ENCODE data around the gene AP3D1. TPM values are rescaled to one million over a fixed set of nuclear protein-coding genes. Genes with fewer than 3 reads are reported as not detected.

Gene AP3D1
- total and polyA plus RNA-seq, 9 of the 15 experiments (the other 6 are each of a cell fraction or from before 2014, with no cell fraction given), result 1.2 to 86.1 (median 35.9) TPM

- no peak for TF ChIP-seq NCOA6 (IDR thresholded peaks at IDR 0.05)
- no peak for TF ChIP-seq MXI1 (IDR thresholded peaks at IDR 0.05; ENCODE audit: low read depth, low read length)
- peak in 1 of 2 experiments; percentile 60; a peak in 2 of 4 replicates for TF ChIP-seq ZNF639 (CRISPR knock-in tag; conservative IDR thresholded peaks at IDR 0.05 in 1 of 2, IDR thresholded peaks at IDR 0.05 in 1 of 2)
- TF ChIP-seq SMARCA4 (IDR thresholded peaks at IDR 0.05), result peak; percentile 80
- peak; percentile 19 to 37; a peak in 1 of 4 replicates for TF ChIP-seq SRF (CRISPR knock-in tag; IDR thresholded peaks at IDR 0.05)
- no peak for TF ChIP-seq ZNF3 (CRISPR knock-in tag; IDR thresholded peaks at IDR 0.05)
- no peak for TF ChIP-seq NR0B1 (IDR thresholded peaks at IDR 0.05; ENCODE audit: partially characterized antibody)
- TF ChIP-seq ZBTB7A (IDR thresholded peaks at IDR 0.05; ENCODE audit: borderline replicate concordance, control insufficient read depth, low read depth, low read length), result peak; percentile 97
- no peak for TF ChIP-seq CHD4 (IDR thresholded peaks at IDR 0.05; ENCODE audit: insufficient read depth, insufficient replicate concordance, low read depth, low read length, poor library complexity, severe bottlenecking)
- 0 out of 2 replicates have a peak, but pooled peaks have one; percentile 30 for TF ChIP-seq ARID2 (IDR thresholded peaks at IDR 0.05)
- 0 out of 2 replicates have a peak, but pooled peaks have one; percentile 2 for TF ChIP-seq MEF2D (tag; conservative IDR thresholded peaks at IDR 0.05; ENCODE audit: low read depth)
- no peak for TF ChIP-seq ZNF511 (CRISPR knock-in tag; IDR thresholded peaks at IDR 0.05)
- TF ChIP-seq TCFL5 (CRISPR knock-in tag; conservative IDR thresholded peaks at IDR 0.05), result no peak
- TF ChIP-seq CBFA2T2 (conservative IDR thresholded peaks at IDR 0.05), result 0 out of 2 replicates have a peak, but pooled peaks have one; percentile 15
- no peak for TF ChIP-seq PCBP1 (IDR thresholded peaks at IDR 0.05; ENCODE audit: low read depth, low read length, poor library complexity, severe bottlenecking)
- no peak for TF ChIP-seq CBX2 (IDR thresholded peaks at IDR 0.05; ENCODE audit: insufficient read depth, low read length, poor library complexity, severe bottlenecking)
- TF ChIP-seq PHB (CRISPR knock-in tag; IDR thresholded peaks at IDR 0.05), result no peak
- TF ChIP-seq ZNF592 (IDR thresholded peaks at IDR 0.05), result no peak
- TF ChIP-seq RFX7 (CRISPR knock-in tag; IDR thresholded peaks at IDR 0.05), result no peak
Measured at GRCh38 chr19:2168619-2169424, 17.5 kb upstream of the AP3D1 start (continued).
